OCI-LY1 (cell line): ENCODE data around the gene UNC5A.

Experiments used
- EZH2 ChIP-seq: fragments of 200-600 bp; sonication (generic), shearing (Covaris generic); IDR thresholded peaks from 2 replicates; pipeline ENCODE4 v1.8.0; 2017; ENCODE audit warnings: borderline replicate concordance, mixed run types, mild to moderate bottlenecking, antibody characterized with exemption, low read length, moderate library complexity, mixed read lengths
- TF ChIP-seq, protein P1 (sequence below): fragments of 200-600 bp; sonication (generic), shearing (Covaris generic); IDR thresholded peaks from 2 replicates; pipeline ENCODE4 v1.5.1; 2017; ENCODE audit warnings: mild to moderate bottlenecking, antibody characterized with exemption, low read length, moderate library complexity, mixed read lengths

DNA sequence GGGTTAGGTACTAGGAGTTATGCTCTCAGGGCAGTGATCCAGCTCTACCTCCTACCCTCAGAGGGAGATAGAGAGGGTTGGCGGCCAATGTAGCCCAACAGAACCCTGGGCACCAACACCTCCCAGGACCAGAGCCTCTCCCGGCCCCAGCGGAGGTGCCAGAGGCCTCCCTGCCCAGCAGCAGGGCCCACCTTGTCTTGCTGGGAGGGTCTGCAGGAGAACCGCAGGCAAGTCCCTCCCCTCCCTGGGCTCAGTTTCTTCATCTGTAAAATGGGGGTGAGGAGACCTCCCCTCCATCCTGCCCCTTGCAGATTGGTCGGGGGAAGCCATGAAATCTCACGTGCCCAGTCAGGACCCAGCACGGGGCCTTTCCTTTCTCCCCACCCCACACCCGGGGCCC lies 54.4 kb downstream of the UNC5A start:
- TF ChIP-seq, protein P1, sequence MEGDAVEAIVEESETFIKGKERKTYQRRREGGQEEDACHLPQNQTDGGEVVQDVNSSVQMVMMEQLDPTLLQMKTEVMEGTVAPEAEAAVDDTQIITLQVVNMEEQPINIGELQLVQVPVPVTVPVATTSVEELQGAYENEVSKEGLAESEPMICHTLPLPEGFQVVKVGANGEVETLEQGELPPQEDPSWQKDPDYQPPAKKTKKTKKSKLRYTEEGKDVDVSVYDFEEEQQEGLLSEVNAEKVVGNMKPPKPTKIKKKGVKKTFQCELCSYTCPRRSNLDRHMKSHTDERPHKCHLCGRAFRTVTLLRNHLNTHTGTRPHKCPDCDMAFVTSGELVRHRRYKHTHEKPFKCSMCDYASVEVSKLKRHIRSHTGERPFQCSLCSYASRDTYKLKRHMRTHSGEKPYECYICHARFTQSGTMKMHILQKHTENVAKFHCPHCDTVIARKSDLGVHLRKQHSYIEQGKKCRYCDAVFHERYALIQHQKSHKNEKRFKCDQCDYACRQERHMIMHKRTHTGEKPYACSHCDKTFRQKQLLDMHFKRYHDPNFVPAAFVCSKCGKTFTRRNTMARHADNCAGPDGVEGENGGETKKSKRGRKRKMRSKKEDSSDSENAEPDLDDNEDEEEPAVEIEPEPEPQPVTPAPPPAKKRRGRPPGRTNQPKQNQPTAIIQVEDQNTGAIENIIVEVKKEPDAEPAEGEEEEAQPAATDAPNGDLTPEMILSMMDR: no peak
- no peak for TF ChIP-seq EZH2
